Hematopoietic multipotent progenitor cell treated with erythropoietin and hydrocortisone succinate and interleukin-3 and kit ligand, for 17 days (in vitro differentiated cells): ENCODE results near the gene EIF4G3.
"Not testable (repeated sequence)": the region's sequence is repeated elsewhere in the genome, so short reads cannot be mapped to it uniquely, and the experiment has no call there.

Experiments
- DNase-seq: peaks from one replicate; pipeline ENCODE4 v3.0.0-alpha.2; 2015; ENCODE audit warnings: low spot score

The EIF4G3 gene

GRCh38 chr1:21184276-21184675, 7.6 kb upstream of the EIF4G3 start:
- no peak for DNase-seq

DNA sequence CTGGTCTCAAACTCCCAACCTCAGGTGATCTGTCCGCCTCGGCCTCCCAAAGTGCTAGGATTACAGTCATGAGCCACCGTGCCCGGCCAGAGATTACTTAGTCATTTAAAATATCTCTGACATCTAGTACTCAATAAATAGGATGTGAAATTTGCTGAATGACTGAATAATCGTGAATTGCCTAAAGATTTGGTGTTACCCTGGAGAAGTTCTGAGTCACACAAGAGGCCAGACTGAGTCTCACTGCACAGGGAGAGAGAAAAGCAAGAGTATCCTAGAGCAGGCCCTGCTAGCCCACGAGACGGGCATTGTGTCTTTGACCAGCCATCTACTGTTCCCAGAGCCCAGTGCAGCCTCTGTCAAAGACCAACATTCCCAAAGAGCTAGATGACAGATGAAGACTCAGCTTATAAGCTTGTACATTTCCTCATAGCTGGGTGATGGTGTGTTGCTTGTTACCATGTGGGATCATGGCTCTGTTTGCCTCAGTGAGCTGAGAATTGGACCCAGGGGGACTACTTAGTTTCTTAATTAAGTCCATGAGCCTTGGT, 5.6 kb upstream of the EIF4G3 start:
- DNase-seq, result no peak

DNA sequence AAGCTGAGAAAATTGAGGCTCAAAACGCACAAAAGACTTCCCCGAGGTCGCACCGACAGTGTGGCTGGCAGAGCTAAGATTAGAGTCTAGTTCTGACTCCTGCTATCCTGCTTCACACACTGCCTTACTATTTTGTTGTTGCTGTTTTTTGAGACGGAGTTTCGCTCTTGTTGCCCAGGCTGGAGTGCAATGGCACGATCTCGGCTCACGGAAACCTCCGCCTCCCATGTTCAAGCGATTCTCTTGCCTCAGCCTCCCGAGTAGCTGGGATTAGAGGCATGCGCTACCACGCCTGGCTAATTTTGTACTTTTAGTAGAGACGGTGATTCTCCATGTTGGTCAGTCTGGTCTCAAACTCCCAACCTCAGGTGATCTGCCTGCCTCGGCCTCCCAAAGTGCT, 1.6 kb upstream of the EIF4G3 start:
- not testable (repeated sequence) for DNase-seq

- no peak for DNase-seq
Measured at GRCh38 chr1:21175670-21176581, 771 bp downstream of the EIF4G3 start.

DNA sequence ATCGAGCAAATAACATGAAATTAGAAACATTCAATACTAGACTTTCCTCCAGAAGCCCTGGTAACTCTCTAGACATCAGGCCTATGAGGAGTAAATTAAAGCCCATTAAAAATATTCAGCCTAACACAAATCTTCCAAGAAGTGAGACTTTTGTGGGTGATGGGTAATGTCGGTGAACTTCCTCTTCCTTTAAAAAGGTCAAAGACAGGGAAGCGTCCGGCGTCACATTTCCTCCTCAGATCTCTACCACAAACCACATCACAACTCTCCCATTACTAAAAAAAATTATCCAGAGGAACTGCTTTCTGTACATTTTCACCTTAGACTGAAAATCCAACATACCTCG, 1.4 kb downstream of the EIF4G3 start:
- no peak for DNase-seq

DNA sequence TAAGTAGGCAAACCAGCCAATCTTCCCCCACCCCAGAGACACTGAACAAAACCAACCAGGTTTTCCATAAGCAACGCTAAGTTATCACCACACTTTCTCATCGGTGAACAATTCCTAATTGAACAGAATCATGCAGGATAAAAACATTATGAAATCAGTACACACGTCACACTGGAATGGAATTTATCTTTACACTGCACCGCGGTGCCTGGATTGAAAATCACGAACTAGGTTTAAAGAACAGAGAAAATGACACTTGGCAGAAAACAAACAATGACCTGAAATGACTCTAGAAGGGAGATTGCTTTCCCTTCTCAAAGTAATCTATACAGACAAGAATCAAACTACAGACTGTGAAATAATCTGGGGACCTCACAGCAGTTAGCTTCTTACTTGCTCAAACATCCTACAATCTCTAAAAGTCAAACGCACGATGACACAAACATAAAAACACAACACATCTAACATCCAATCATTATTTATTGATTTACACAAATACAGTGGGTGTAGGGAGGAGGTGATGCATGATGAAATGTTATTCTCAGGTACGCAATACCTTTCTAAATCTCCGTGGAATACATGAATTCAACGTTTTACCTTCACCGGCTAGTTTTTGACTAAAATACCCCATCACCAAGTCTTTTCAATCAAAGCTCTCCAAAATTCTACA, 1.9 kb downstream of the EIF4G3 start:
- no peak for DNase-seq

GRCh38 chr1:21174230-21174629, 2.5 kb downstream of the EIF4G3 start:
- DNase-seq, result no peak

- DNase-seq, result not testable (repeated sequence)
Measured at GRCh38 chr1:21173096-21173495, 3.6 kb downstream of the EIF4G3 start.

- not testable (repeated sequence) for DNase-seq
Measured at GRCh38 chr1:21170837-21171236, 5.9 kb downstream of the EIF4G3 start.

GRCh38 chr1:21168444-21168843, 8.3 kb downstream of the EIF4G3 start:
- no peak for DNase-seq

- DNase-seq, result no peak
Measured at GRCh38 chr1:21165646-21166045, 11.1 kb downstream of the EIF4G3 start.

GRCh38 chr1:21165076-21165475, 11.6 kb downstream of the EIF4G3 start:
- DNase-seq, result no peak

GRCh38 chr1:21164266-21164665, 12.4 kb downstream of the EIF4G3 start:
- no peak for DNase-seq

DNA sequence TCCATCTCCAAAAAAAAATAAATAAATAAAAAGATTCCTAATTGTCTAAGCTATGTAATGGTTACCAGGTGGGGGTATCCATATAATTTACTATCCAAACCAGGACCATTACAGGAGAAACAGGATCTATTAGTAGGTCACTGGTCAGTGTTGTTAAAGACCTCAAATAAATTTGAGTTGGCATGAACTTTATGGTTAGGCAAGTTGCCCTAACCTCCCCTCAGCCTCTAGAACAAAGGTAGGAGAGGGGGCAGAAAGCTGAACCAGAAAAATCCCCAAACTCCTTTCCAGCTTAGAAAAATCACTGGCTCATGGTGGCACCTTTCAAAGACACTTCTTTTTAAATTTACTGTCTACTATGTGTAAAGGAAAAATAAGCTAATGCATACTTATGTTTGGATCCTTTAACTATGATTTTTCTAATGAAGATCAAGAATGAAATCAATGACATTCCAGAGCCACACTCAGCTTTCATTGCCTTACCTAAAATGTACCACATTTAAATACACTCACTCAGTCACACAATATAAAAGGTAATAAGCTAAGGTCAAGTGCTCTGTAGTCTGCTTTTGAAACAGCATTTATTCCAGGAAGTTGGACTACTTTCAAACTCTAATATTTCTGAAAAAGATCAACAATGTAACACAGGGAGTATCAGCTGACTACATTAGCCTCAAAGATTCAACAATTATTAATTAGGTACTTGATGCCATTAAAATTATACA, 13.8 kb downstream of the EIF4G3 start:
- no peak for DNase-seq

DNA sequence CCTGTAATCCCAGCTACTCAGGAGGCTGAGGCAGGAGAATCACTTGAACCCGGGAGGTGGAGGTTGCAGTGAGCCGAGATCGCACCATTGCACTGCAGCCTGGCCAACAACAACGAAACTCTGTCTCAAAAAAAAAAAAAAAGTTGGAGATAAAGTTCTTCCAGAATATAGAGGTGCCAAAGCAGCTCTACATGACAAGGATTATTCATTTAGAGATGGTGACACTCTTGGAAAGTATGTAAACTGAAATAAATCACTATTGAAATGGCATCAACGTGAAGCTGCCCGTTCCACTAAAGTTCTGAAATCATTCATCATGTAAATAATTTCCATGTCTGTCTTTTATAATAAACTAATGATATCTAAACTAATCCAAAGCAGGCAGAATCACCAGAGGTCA, 14.9 kb downstream of the EIF4G3 start:
- DNase-seq, result no peak

DNA sequence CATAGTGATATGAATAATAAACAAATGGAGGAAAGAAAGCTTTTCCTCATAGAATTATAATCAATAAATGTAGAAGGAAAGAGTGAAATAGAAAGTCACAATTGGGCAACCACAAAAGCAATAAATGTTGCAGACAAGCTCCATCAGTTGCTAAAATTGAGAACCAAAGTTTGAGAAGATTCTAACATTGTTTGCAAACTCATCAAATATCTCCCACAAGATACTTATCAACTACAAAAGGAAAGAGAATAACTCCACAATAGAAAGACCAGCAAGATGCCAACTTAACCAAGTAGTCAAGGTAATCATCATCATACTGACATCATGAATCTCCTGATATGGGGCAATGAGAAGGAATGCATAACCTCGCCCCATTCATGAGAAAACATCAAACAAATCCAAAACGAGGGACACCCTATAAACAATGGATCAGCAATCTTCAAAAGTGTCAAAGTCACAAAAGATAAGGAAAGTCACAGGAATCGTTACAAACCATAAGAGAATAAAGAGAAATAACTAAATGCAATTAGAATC, 16.4 kb downstream of the EIF4G3 start:
- no peak for DNase-seq

DNA sequence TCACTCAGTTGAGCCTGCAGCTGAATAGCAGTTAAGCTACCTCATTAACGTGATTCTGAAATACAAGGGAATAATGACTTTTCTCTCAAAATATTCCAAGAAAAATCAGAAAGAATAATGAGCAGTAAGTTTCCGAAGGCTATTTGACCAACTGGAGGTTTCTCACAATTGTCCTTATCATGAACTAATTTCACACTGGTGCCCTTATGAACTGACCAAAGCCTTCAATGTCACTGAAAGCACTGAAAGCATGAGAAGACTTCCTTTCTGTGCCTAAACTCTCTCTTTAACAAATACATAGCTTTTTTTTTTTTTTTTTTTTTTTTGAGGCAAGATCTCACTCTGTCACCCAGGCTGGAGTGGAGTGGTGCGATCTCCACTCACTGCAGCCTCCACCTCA, 18.8 kb downstream of the EIF4G3 start:
- DNase-seq, result no peak

- DNase-seq, result no peak
Measured at GRCh38 chr1:21157054-21157453, 19.6 kb downstream of the EIF4G3 start.

DNA sequence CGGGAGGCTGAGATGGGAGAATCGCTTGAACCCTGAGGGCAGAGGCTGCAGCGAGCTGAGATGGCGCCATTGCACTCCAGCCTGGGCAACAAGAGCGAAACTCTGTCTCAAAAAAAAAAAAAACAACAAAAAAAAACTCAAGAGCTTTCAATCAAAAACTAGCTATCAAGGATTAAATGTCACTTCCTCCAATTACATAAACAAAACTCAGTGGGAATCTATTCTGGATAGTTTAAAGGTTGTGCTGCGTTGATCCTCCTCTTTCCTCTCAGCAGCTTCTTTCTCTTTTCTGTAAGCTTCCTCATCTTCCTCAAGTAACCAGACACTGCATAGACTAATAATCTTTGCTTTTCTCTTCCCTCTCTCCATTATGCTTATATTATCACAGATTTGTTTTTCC, 20.7 kb downstream of the EIF4G3 start:
- no peak for DNase-seq

- DNase-seq, result no peak
Measured at GRCh38 chr1:21154717-21155116, 22.0 kb downstream of the EIF4G3 start.

DNA sequence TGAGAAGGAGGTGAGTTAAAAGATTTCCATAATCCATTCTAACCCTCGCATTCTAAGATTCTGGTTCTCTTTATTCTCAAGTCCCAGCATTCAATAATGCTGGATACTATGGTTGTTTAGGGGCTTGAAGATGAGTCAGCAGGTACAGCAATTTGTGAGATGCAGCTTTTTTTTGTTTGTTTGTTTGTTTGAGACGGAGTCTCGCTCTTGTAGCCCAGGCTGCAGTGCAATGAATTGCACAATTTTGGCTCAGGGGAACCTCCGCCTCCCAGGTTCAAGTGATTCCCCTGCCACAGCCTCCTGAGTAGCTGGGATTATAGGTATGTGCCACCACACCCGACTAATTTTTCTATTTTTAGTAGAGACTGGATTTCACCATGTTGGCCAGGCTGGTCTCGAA, 23.3 kb downstream of the EIF4G3 start:
- no peak for DNase-seq

DNA sequence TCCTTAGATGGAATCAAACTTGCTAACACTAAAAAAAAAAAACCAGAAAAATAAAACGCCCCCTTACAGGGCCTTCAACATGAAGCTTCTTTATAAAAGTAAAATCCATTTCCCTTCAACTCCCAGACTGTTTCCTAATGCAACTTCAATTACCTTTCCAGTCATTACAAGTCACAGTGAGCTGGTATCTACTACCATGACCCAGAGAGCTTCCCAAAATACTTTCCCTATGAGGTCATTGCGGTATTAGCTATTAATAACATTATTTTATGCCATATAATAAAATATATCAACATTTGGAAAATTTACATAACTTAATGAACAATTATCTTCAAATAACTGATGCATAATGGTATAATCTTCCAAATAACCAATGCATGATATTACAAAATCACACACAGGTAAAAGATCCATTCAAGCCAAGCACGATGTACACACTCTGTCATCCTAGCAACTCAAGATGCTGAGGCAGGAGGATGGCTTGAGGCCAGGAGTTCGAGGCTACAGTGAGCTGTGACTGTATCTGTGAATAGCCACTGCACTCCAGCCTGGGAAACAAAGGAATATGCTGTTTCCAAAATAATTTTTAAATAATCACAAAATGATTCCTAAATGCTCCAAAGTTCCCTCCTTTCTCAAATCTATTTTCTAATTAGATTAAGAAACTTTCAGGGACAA, 24.1 kb downstream of the EIF4G3 start:
- no peak for DNase-seq
